HG03025 (cell line): ENCODE measurements around the gene GBX2.

ENCODE experiments used
- ATAC-seq: cut with Tn5 transposase; IDR thresholded peaks from one replicate; pipeline ENCODE4 v1.9.1; 2021; ENCODE audit warnings: mild to moderate bottlenecking, moderate library complexity; ENCODE audit not compliant: unreplicated experiment, low FRiP score

Gene GBX2

GRCh38 chr2:236168110-236169080 is at the start of gene GBX2:
Gene GBX2, minus strand, starts transcription at chr2:236168386. Its CDS starts 415 bp downstream, at chr2:236167971.
- no peak for ATAC-seq

DNA sequence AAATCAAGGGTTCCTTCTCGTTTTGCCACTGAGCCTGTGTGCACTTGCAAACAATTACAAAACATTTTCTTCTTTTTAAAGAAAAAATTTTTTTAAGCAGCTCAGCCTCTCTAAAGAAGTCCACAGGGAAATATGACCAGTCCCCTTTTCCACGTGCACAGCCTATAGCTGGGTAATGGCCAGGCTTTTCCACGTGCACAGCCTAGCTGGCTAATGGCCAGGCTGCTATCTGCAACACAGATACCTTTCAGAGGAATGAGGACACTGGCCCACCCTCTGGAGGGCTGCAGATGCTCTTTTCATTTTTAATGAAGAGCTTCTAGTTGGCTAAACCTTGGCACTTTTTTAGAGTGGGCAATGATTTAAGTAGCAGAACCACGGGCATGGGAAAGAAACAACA is 49.7 kb upstream of the GBX2 start:
- ATAC-seq = no peak

DNA sequence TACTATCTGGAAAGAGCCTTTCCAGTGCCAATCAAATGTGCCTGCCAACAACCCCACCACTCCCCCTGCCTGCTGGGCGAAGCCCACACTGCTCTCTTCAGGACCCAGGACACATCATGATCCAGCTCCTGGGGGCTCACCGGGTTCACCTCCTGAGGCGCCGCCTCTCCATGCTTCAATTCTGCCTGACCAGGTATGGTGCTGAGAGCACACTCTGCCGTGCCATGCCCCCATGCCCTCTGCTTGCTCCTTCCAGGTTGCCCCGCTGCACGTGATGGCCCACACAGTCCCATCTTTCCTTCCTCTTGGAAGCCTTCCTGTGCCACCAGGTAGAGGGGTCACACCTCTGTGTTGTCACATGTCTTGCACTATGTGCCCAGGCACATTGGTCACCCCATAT is 48.5 kb upstream of the GBX2 start:
- ATAC-seq = no peak

GRCh38 chr2:236215761-236216333 is 47.7 kb upstream of the GBX2 start:
- ATAC-seq = no peak

GRCh38 chr2:236215196-236215595 is 47.0 kb upstream of the GBX2 start:
- ATAC-seq = no peak

- ATAC-seq = no peak
These were observed 46.3 kb upstream of the GBX2 start for GRCh38 chr2:236214376-236214995.

DNA sequence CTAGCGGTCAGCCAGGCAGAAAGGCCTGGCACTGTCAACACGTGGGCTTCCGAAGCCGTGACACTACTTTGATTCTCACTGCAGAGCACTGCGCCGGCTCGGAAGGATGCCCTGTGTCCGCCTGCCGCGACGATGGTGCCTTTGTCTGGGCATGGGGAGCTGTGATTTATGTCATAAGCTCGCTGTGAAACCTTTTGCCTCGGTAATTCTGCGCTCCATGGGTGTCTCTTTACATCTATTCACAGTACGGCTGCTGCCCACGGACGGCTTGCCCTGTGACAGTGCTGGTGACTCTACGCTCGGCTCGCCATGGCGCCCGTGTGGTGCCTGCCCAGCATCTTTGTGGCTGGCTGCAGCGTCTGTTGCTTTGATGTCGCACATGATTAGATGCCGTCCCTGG is 43.1 kb upstream of the GBX2 start:
- no peak for ATAC-seq

DNA sequence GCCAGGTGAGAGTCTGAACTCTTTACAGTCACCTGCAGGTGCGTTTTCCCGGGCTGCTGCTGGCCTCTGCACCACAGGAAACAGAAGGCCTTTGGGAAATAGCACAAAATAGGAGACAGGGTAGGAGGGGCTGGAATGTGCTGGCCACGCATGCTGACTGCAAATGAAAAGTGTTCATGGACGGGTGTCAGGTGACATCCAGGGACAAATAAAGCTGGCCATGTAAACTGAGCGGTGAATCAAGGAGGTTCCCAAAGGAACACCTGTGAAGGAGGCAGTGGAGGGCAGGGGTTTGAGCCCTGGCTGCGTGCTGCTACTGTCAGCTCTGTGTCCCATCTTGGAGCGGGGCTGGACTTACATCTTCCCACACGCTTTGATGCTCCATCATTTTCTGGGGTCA is 42.4 kb upstream of the GBX2 start:
- ATAC-seq = no peak

GRCh38 chr2:236209996-236210395 is 41.8 kb upstream of the GBX2 start:
- ATAC-seq = no peak

GRCh38 chr2:236209535-236209934 is 41.3 kb upstream of the GBX2 start:
- no peak for ATAC-seq

DNA sequence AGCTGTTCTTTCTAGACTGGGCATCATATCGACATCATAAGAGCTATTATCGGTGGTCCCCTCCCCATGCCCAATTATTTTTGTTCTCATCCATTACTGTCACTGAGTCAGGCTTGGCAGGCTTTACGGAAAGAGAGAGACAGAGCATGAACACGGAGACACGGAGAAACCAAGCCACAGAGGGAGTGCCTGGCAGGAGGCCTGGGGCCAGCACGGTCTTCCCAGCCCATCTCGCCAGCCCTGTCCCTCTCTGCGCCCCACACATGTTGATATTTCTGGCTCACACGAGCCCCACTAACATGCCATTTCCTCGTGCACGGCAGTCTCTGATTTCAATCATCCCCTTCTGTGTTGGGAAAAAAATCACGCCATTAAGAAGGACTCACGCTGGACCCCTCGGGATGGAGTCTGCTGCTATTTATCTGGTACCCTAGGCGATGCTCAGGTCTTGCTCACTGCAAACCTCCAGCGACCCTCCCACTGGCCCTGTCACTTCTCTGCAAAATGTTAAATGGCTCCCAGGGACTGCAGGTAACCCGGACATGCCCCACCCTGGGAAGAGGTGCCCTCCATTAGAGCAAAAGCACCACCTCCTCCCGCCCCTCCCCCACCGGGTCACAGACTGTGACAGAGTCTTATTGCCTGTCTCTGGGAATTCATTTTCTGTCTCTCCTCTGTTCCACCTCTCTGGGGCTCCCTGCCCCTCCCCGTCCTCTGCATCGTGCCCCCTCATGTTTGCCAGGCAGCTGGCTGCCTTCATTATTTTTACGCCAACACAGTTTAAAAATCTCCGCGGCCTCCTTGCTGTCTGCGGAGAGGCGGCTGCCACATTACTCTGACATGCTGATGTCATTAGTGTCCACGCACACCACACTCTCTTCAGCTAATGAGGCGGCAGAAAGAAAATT is 40.1 kb upstream of the GBX2 start:
- ATAC-seq = no peak

GRCh38 chr2:236207472-236207871 is 39.3 kb upstream of the GBX2 start:
- no peak for ATAC-seq

DNA sequence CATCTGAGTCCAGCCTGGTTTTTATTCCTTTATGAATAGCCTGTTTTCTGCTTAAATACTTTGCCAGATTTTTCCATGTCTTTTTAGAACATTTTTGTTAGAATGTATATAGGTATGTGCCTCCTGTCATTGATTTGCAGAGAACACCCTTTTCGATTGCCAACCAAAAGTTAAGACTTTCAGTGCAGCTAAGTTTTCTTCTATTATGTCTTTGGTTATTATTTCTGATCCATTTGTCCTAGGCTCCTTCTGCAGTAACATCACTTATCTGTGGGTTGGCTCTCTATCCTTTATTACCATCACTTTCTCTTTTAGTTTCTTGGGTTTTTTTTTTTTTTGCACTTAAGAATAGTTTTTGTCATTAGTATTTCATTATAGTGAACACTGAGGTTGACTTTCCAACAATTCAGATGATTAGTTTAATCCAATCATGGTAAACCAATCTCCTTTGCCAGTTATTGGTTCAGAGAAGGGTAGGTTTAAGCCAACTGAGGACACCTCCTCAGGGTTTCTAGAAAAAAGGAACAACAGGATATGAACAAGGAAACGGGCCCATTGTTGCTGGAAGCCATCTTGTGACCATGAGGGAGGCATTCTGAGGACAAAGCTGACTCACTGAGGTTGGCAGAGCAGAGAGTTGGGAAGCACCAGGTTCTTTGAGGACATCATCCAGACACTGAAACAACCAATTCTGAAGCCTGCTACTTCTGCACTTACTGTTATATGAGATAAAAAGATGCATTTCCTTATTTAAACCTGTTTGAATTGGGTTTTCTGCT is 37.9 kb upstream of the GBX2 start:
- ATAC-seq = no peak

GRCh38 chr2:236204953-236205352 is 36.8 kb upstream of the GBX2 start:
- ATAC-seq = no peak

DNA sequence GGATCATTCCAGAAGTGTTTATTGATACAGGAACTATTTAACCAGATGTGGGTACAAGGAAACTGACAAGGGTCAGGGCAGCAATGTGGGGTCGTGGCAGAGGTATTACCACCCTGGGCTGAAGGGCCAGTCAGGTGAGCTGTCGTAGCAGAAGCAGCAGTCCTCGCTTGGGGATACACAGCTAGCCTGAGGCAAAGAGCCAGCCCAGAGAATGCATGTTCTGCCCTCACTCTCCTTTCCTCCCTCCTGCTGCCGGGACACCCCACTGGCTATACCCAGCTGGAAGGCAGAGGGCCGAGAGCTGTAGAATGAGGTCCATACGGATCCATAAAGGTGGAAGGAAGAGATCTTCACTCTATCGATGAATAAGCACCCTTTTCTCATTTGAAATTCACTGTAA is 32.2 kb upstream of the GBX2 start:
- no peak for ATAC-seq

GRCh38 chr2:236196366-236196765 is 28.2 kb upstream of the GBX2 start:
- no peak for ATAC-seq

DNA sequence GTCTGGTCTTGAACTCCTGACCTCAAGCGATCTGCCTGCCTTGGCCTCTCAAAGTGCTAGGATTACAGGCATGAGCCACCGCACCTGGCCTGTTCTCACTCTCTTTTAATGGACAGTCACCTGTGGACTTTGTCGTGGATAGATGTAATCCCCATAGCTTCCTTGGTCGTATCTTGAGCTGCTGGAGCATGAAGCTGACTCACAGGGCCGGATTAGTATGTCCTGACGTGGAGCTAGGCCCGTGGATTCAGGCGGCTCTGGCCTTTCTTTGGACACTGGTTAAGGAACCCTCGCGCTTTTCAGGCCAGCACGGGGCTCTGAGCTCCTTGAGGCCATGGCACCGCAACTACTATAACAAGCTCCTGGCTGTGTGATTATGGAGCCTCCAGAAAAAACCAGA is 27.5 kb upstream of the GBX2 start:
- ATAC-seq = no peak

DNA sequence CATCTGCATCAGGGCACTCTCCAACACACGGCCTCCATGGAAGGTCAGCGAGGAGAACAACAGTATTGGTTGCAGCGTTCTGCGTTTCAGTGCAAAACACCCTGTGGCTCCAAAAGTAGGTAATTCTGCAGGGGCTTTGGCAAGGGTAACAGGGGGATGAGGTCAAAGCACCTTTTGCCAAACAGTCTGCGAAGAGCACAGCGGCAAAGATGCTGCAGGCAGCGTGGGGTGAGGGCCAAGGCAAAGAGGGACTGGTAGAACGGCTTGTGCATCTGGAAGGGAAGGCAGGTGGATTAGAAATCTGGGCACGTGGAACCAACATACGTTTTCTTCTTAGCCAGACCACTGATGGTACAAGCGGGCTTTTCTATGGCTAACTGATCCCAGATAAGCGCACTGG is 26.6 kb upstream of the GBX2 start:
- ATAC-seq = no peak

DNA sequence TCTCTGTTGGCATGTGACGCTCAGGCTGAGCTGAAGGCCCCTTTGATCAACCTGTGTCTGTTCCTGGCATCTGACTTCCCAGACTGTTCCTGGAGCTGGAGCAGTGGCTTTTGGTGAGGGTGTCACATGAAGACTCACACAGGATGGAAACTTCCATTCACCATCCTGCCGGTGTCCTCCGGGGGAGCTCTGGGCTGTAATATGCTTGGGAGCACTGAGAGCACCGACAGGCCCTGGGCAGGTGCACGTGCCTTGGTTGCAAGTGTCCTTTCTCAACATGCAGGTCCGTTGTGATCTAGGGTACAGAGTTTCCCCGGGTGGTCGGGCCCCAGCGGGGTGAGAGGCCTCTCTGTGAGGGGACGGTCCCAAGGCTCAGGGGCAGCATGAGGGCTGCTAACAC is 24.8 kb upstream of the GBX2 start:
- no peak for ATAC-seq

GRCh38 chr2:236190674-236191073 is 22.5 kb upstream of the GBX2 start:
- no peak for ATAC-seq
